ENCODE data around the gene ALK.
"Not testable (repeated sequence)": the region's sequence is repeated elsewhere in the genome, so short reads cannot be mapped to it uniquely, and the experiment has no call there.

The ALK gene

GRCh38 chr2:29267720-29268119 is 653.7 kb downstream of the ALK start:
- no peaks in the 10 kb centered on the region for H3K4me1 Mint-ChIP-seq
- H3K36me3 Mint-ChIP-seq: no peaks in the 10 kb centered on the region
- peaks cover 6% of the 10 kb centered on the region for H3K9me3 Mint-ChIP-seq
- no peak overlapping the region for H3K27ac Mint-ChIP-seq
- no peak for ATAC-seq
- peaks cover 10% of the 10 kb centered on the region for H3K27me3 Mint-ChIP-seq
- no peak overlapping the region for H3K4me3 Mint-ChIP-seq

- peaks cover 18% of the 10 kb centered on the region for H3K27me3 Mint-ChIP-seq
- H3K36me3 Mint-ChIP-seq: no peaks in the 10 kb centered on the region
- no peaks in the 10 kb centered on the region for H3K4me1 Mint-ChIP-seq
- H3K4me3 Mint-ChIP-seq: no peak overlapping the region
- no peak for ATAC-seq
- H3K27ac Mint-ChIP-seq: no peak overlapping the region
- H3K9me3 Mint-ChIP-seq: peaks cover 6% of the 10 kb centered on the region
Measured at GRCh38 chr2:29263886-29264285, 657.5 kb downstream of the ALK start.

GRCh38 chr2:29262681-29263260 is 658.6 kb downstream of the ALK start:
- peaks cover 18% of the 10 kb centered on the region for H3K27me3 Mint-ChIP-seq
- no peaks in the 10 kb centered on the region for H3K4me1 Mint-ChIP-seq
- H3K36me3 Mint-ChIP-seq: no peaks in the 10 kb centered on the region
- no peak for ATAC-seq
- no peak overlapping the region for H3K27ac Mint-ChIP-seq
- no peak overlapping the region for H3K4me3 Mint-ChIP-seq
- peaks cover 6% of the 10 kb centered on the region for H3K9me3 Mint-ChIP-seq

- Mint-ChIP-seq H3K4me3 (no peak overlapping the region), H3K4me1 (no peaks in the 10 kb centered on the region), H3K27ac (no peak overlapping the region), H3K36me3 (no peaks in the 10 kb centered on the region), H3K9me3 (peaks cover 3% of the 10 kb centered on the region), H3K27me3 (peaks cover 18% of the 10 kb centered on the region)
- ATAC-seq: no peak
Measured at GRCh38 chr2:29261003-29261402, 660.4 kb downstream of the ALK start.

- Mint-ChIP-seq H3K4me1 (no peaks in the 10 kb centered on the region), H3K27me3 (peaks cover 18% of the 10 kb centered on the region), H3K36me3 (no peaks in the 10 kb centered on the region), H3K9me3 (peaks cover 3% of the 10 kb centered on the region), H3K27ac (no peak overlapping the region), H3K4me3 (no peak overlapping the region)
- no peak for ATAC-seq
Measured at GRCh38 chr2:29260142-29260772, 661.1 kb downstream of the ALK start.

- Mint-ChIP-seq H3K27ac (no peak overlapping the region), H3K4me3 (no peak overlapping the region), H3K9me3 (peaks cover 3% of the 10 kb centered on the region), H3K27me3 (peaks cover 18% of the 10 kb centered on the region), H3K36me3 (no peaks in the 10 kb centered on the region), H3K4me1 (no peaks in the 10 kb centered on the region)
- no peak for ATAC-seq
Measured at GRCh38 chr2:29259221-29259620, 662.2 kb downstream of the ALK start.

- H3K4me3 Mint-ChIP-seq: no peak overlapping the region
- no peak for ATAC-seq
- peaks cover 3% of the 10 kb centered on the region for H3K9me3 Mint-ChIP-seq
- no peaks in the 10 kb centered on the region for H3K36me3 Mint-ChIP-seq
- peaks cover 1% of the 10 kb centered on the region for H3K27me3 Mint-ChIP-seq
- no peaks in the 10 kb centered on the region for H3K4me1 Mint-ChIP-seq
- no peak overlapping the region for H3K27ac Mint-ChIP-seq
Measured at GRCh38 chr2:29255004-29255403, 666.4 kb downstream of the ALK start.

- not testable (repeated sequence) for ATAC-seq, H3K9me3 Mint-ChIP-seq, H3K4me1 Mint-ChIP-seq, H3K27ac Mint-ChIP-seq, H3K36me3 Mint-ChIP-seq, H3K27me3 Mint-ChIP-seq, H3K4me3 Mint-ChIP-seq
Measured at GRCh38 chr2:29253495-29254275, 667.7 kb downstream of the ALK start.

- Mint-ChIP-seq H3K4me3 (no peak overlapping the region), H3K27me3 (no peaks in the 10 kb centered on the region), H3K27ac (no peak overlapping the region), H3K36me3 (no peaks in the 10 kb centered on the region), H3K4me1 (no peaks in the 10 kb centered on the region), H3K9me3 (peaks cover 3% of the 10 kb centered on the region)
- ATAC-seq: no peak
Measured at GRCh38 chr2:29253026-29253425, 668.4 kb downstream of the ALK start.

GRCh38 chr2:29251406-29251805 is 670.0 kb downstream of the ALK start:
- no peaks in the 10 kb centered on the region for H3K27me3 Mint-ChIP-seq
- no peak for ATAC-seq
- no peak overlapping the region for H3K27ac Mint-ChIP-seq
- H3K9me3 Mint-ChIP-seq: peaks cover 3% of the 10 kb centered on the region
- no peak overlapping the region for H3K4me3 Mint-ChIP-seq
- H3K4me1 Mint-ChIP-seq: no peaks in the 10 kb centered on the region
- no peaks in the 10 kb centered on the region for H3K36me3 Mint-ChIP-seq

- no peak overlapping the region for H3K4me3 Mint-ChIP-seq
- no peak overlapping the region for H3K27ac Mint-ChIP-seq
- peaks cover 3% of the 10 kb centered on the region for H3K9me3 Mint-ChIP-seq
- ATAC-seq: no peak
- no peaks in the 10 kb centered on the region for H3K36me3 Mint-ChIP-seq
- no peaks in the 10 kb centered on the region for H3K27me3 Mint-ChIP-seq
- H3K4me1 Mint-ChIP-seq: no peaks in the 10 kb centered on the region
Measured at GRCh38 chr2:29250977-29251376, 670.4 kb downstream of the ALK start.

- no peak for ATAC-seq
- Mint-ChIP-seq H3K4me3 (no peak overlapping the region), H3K36me3 (no peaks in the 10 kb centered on the region), H3K9me3 (peaks cover 3% of the 10 kb centered on the region), H3K27me3 (no peaks in the 10 kb centered on the region), H3K27ac (no peak overlapping the region), H3K4me1 (no peaks in the 10 kb centered on the region)
Measured at GRCh38 chr2:29249666-29250253, 671.6 kb downstream of the ALK start.

- Mint-ChIP-seq H3K4me3 (no peak overlapping the region), H3K27me3 (no peaks in the 10 kb centered on the region), H3K27ac (no peak overlapping the region), H3K36me3 (no peaks in the 10 kb centered on the region), H3K4me1 (peaks cover 2% of the 10 kb centered on the region), H3K9me3 (no peaks in the 10 kb centered on the region)
- peak; percentile 13 for ATAC-seq
Measured at GRCh38 chr2:29247336-29247914, 674.0 kb downstream of the ALK start.

- Mint-ChIP-seq H3K27ac (no peak overlapping the region), H3K4me3 (no peak overlapping the region), H3K4me1 (peaks cover 9% of the 10 kb centered on the region), H3K9me3 (no peaks in the 10 kb centered on the region), H3K36me3 (no peaks in the 10 kb centered on the region), H3K27me3 (peaks cover under 1% of the 10 kb centered on the region)
- peak; percentile 21 for ATAC-seq
Measured at GRCh38 chr2:29246383-29247300, 674.7 kb downstream of the ALK start.
